ENCODE data around the gene PPDPF. TPM values are rescaled to one million over a fixed set of nuclear protein-coding genes. Genes with fewer than 3 reads are reported as not detected.

The PPDPF gene
- total and polyA plus RNA-seq, 2 of the 8 experiments (the other 6 are each of a cell fraction or from before 2014, with no cell fraction given): 30.5 to 138 TPM

DNA sequence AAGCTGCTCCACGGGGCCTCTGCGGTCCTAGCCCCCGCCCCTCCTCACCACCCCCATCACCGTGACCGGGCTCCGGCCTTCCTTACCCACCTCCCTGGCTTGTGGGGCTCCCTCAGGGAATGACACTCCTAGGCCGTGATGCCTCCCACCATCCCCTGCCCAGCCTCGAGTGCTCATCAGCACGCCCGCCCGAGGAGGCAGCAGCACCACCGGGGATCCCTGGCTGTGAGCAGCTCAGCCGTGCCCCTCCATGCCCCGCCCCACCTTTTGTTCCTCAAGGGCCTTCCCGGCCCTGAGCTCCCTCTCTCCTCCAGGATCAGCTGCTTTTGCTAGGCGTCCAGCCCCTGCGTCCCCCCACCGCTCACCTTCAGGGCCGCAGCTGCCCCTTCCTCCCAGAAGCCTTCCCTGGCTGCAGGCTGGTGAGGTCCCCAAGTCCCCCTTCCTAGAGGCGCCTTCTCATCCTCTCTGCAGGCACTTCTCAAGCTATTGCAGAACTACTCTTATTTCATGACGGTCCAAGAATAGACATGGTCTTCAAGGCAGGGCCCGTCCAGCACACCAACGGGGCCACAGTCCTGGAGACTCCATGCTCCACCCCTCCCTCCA, 36.4 kb downstream of the PPDPF start:
- DNase-seq (ENCODE audit: low read depth in 1 of 2, low spot score in 2 of 2): no peak
- H3K4ac ChIP-seq (replicated peaks; ENCODE audit: insufficient read length, low read depth, low read length): no peak overlapping the region
- H3K36me3 ChIP-seq (ENCODE audit: control insufficient read depth in 2 of 4, insufficient read depth in 4 of 4, low read length in 3 of 4): no peaks in the 10 kb centered on the region; a peak in 1 of 8 replicates
- H2AFZ ChIP-seq (ENCODE audit: low read length): no peak overlapping the region
- no peak overlapping the region for H3K4me2 ChIP-seq (ENCODE audit: insufficient read depth in 1 of 2, low read depth in 2 of 2, low read length in 2 of 2)
- WGBS, 2 experiments (ENCODE audit: extremely low coverage in 1 of 2, insufficient coverage in 1 of 2, insufficient read length in 1 of 2, insufficient replicate concordance in 2 of 2, low coverage in 1 of 2, low lambda C conversion rate in 2 of 2, missing lambda C conversion rate in 1 of 2): 78% methylated on average over 19 of the region's 23 CpGs; no CpG with 5 or more reads in 1 of the 2 experiments
- ChIA-PET POLR2A (ENCODE audit: partially characterized antibody) (interaction anchor here (1.7 kb wide), 1 partner anchor 10 kb away, joined by 5 read pairs; no protein-coding TSS in a partner anchor), CTCF (ENCODE audit: partially characterized antibody) (interaction anchor here (0.9 to 2.2 kb wide), 7 partner anchors 15 to 92 kb away, joined by 3 to 9 read pairs (median 4); partner anchors contain the start of gene PTK6)
- no peak overlapping the region for H4K91ac ChIP-seq (replicated peaks; ENCODE audit: insufficient read length, low read length)
- H3K27me3 ChIP-seq (replicated peaks in 1 of 4; ENCODE audit: control insufficient read depth in 3 of 4, extremely low read depth in 1 of 4, insufficient read depth in 3 of 4, low read length in 3 of 4): no peaks in the 10 kb centered on the region; a peak in 1 of 7 replicates
- no peaks in the 10 kb centered on the region for H3K79me1 ChIP-seq (ENCODE audit: low read depth, low read length)
- no peak overlapping the region for H3K14ac ChIP-seq (ENCODE audit: insufficient read length)
- no peak overlapping the region for H4K8ac ChIP-seq (ENCODE audit: extremely low read depth, insufficient read depth, low read length)
- no peak overlapping the region for H2BK5ac ChIP-seq (ENCODE audit: low read depth, low read length)
- no peak overlapping the region for H2AK5ac ChIP-seq (ENCODE audit: low read depth, low read length)
- no peaks in the 10 kb centered on the region for H3K79me2 ChIP-seq (ENCODE audit: control insufficient read depth in 1 of 2, insufficient read depth in 2 of 2, low read length in 2 of 2)
- no peak overlapping the region for H2BK20ac ChIP-seq (ENCODE audit: low read length)
- H3K4me3 ChIP-seq (ENCODE audit: extremely low read depth in 1 of 4, insufficient read depth in 2 of 4, low read depth in 3 of 4, low read length in 4 of 4): no peak overlapping the region
- H2BK120ac ChIP-seq (replicated peaks; ENCODE audit: low read depth, low read length): no peak overlapping the region
- H3K23me2 ChIP-seq (ENCODE audit: low read depth, low read length): peaks cover 4% of the 10 kb centered on the region; the same call in 1 of the 2 replicates
- no peaks in the 10 kb centered on the region for H3K9me3 ChIP-seq (ENCODE audit: insufficient read depth in 2 of 2, low read depth in 1 of 2, low read length in 1 of 2)
- peaks cover 0 to 19% (median 14%) of the 10 kb centered on the region in 4 experiments; a peak in 6 of 7 replicates for H3K4me1 ChIP-seq (replicated peaks in 1 of 4; ENCODE audit: control insufficient read depth in 3 of 4, insufficient read depth in 4 of 4, low read length in 3 of 4)
- no peak overlapping the region for H2BK12ac ChIP-seq (ENCODE audit: low read depth, low read length)
- H4K5ac ChIP-seq (ENCODE audit: insufficient read length, low read depth, low read length): no peak overlapping the region
- no peak overlapping the region for H3K27ac ChIP-seq (ENCODE audit: low read depth, low read length)
- no peak overlapping the region for H3K9ac ChIP-seq (replicated peaks in 1 of 4; ENCODE audit: extremely low read depth in 1 of 4, low read depth in 3 of 4, low read length in 3 of 4)
- no peak overlapping the region for H3K18ac ChIP-seq (ENCODE audit: extremely low read depth, low read length)
- peaks cover 0 to 1% of the 10 kb centered on the region in 2 experiments for H4K20me1 ChIP-seq (replicated peaks in 1 of 2; ENCODE audit: control insufficient read depth in 1 of 2, insufficient read depth in 2 of 2, low read length in 2 of 2)
- no peak for FAIRE-seq
- no peak overlapping the region for H3K23ac ChIP-seq (ENCODE audit: insufficient read length)
- H2BK15ac ChIP-seq (ENCODE audit: low read length): no peak overlapping the region
- no peak overlapping the region for H3K56ac ChIP-seq (replicated peaks; ENCODE audit: insufficient read length, low read depth, low read length)
- TF ChIP-seq POLR2AphosphoS5 (IDR thresholded peaks at IDR 0.05; ENCODE audit: low read depth, low read length): no peak
- TF ChIP-seq SRF (IDR thresholded peaks at IDR 0.05; ENCODE audit: low read depth, low read length): no peak
- TF ChIP-seq, protein P1, sequence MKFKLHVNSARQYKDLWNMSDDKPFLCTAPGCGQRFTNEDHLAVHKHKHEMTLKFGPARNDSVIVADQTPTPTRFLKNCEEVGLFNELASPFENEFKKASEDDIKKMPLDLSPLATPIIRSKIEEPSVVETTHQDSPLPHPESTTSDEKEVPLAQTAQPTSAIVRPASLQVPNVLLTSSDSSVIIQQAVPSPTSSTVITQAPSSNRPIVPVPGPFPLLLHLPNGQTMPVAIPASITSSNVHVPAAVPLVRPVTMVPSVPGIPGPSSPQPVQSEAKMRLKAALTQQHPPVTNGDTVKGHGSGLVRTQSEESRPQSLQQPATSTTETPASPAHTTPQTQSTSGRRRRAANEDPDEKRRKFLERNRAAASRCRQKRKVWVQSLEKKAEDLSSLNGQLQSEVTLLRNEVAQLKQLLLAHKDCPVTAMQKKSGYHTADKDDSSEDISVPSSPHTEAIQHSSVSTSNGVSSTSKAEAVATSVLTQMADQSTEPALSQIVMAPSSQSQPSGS (IDR thresholded peaks at IDR 0.05; ENCODE audit: low read length): no peak
- TF ChIP-seq JUN (IDR thresholded peaks at IDR 0.05; ENCODE audit: low read depth, low read length): no peak
- no peak for TF ChIP-seq GABPA (IDR thresholded peaks at IDR 0.05; ENCODE audit: borderline replicate concordance, insufficient read depth, low read length)
- no peak for TF ChIP-seq CTBP2 (IDR thresholded peaks at IDR 0.05; ENCODE audit: borderline replicate concordance, insufficient read depth, insufficient read length, low read length)
- TF ChIP-seq CBX5 (IDR thresholded peaks at IDR 0.05; ENCODE audit: low read depth, low read length): no peak
- TF ChIP-seq, protein P2, sequence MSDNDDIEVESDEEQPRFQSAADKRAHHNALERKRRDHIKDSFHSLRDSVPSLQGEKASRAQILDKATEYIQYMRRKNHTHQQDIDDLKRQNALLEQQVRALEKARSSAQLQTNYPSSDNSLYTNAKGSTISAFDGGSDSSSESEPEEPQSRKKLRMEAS (IDR thresholded peaks at IDR 0.05): no peak
- no peak for TF ChIP-seq MAFK (IDR thresholded peaks at IDR 0.05; ENCODE audit: low read depth, low read length)
- TF ChIP-seq EZH2 (IDR thresholded peaks at IDR 0.05; ENCODE audit: low read depth, low read length, severe bottlenecking): no peak
- TF ChIP-seq BACH1 (IDR thresholded peaks at IDR 0.05; ENCODE audit: low read length): no peak

All from H1 (cell line).